Lung (tissue), 12 donors: ENCODE data around the gene PHYKPL. TPM values are rescaled to one million over a fixed set of nuclear protein-coding genes. Genes with fewer than 3 reads are reported as not detected.

Source experiments
- ATAC-seq: fragments of 200-7000 bp; cut with Tn5 transposase; one replicate; pipeline ENCODE4 v1.9.1; 2020; ENCODE audit warnings: moderate number of reproducible peaks; ENCODE audit not compliant: insufficient read depth, low FRiP score
- DNase-seq, 3 donors: peaks; one replicate each; pipeline ENCODE4 v3.0.0-alpha.2; 2013 to 2017
- H3K27ac ChIP-seq, 2 donors: one replicate each; pipeline ENCODE4 v1.5.1; 2013; ENCODE audit warnings: mild to moderate bottlenecking in 2 of 2, moderate library complexity in 2 of 2, control low read depth in 1 of 2, inconsistent platforms in 1 of 2, low read depth in 1 of 2, low read length in 1 of 2
- H3K27me3 ChIP-seq, 3 donors: one replicate each; pipeline ENCODE4 v1.5.1; 2013; ENCODE audit warnings: low read length in 2 of 3; ENCODE audit not compliant: control insufficient read depth in 3 of 3, insufficient read depth in 3 of 3
- H3K36me3 ChIP-seq, 4 donors: one replicate each; pipeline ENCODE4 v1.5.1; 2013; ENCODE audit warnings: low read length in 4 of 4, mild to moderate bottlenecking in 1 of 4, moderate library complexity in 1 of 4; ENCODE audit not compliant: control insufficient read depth in 4 of 4, insufficient read depth in 4 of 4
- H3K4me1 ChIP-seq, 5 donors: one replicate each; pipeline ENCODE4 v1.5.1; 2013; ENCODE audit warnings: low read length in 5 of 5, mild to moderate bottlenecking in 2 of 5, moderate library complexity in 1 of 5; ENCODE audit not compliant: control insufficient read depth in 5 of 5, insufficient read depth in 5 of 5
- H3K4me3 ChIP-seq: one replicate; pipeline ENCODE4 v1.5.1; 2013; ENCODE audit warnings: mild to moderate bottlenecking, control low read depth, moderate library complexity
- H3K9ac ChIP-seq, 2 donors: one replicate each; pipeline ENCODE4 v1.5.1; 2013; ENCODE audit warnings: low read length in 2 of 2, control low read depth in 1 of 2; ENCODE audit not compliant: insufficient read depth in 1 of 2
- H3K9me3 ChIP-seq, 4 donors: one replicate each; pipeline ENCODE4 v1.5.1; 2013; ENCODE audit warnings: low read length in 3 of 4, mild to moderate bottlenecking in 1 of 4, moderate library complexity in 1 of 4; ENCODE audit not compliant: control insufficient read depth in 4 of 4, insufficient read depth in 3 of 4
- CTCF ChIP-seq: IDR thresholded peaks from 2 replicates; pipeline ENCODE4 v1.5.1; 2012; ENCODE audit warnings: mild to moderate bottlenecking; ENCODE audit errors: control extremely low read depth, extremely low read depth
- WGBS, 2 donors: extraction: QIAGEN DNeasy Blood & Tissue Kit; methylation state at CpG; one replicate each; pipeline ENCODE4 v1.1.7; 2013; 5-methylcytosine and 5-hydroxymethylcytosine counted together
- polyA plus RNA-seq, 2 donors: library from polyadenylated mRNA; stranded (reverse); fragments of 200-250 nt; gene quantifications; one replicate each; pipeline ENCODE4 v1.2.1, GENCODE V29; 2013
- total RNA-seq, 2 donors: library from RNA; depleted of rRNA in 1 of 2; stranded (reverse); fragments of >200 nt in 1 of 2; gene quantifications; one replicate each; pipeline ENCODE4 v1.2.1, GENCODE V29; 2014 to 2021
- donor health status: control.
- donor health status: control.
- donor health status: Bipolar disorder and iron deficiency.
- donor health status: healthy.
- donor health status: DM: yes; HTN: yes; CAD: no.

Gene PHYKPL
- total and polyA plus RNA-seq, 4 donors: 49.7 to 100 (median 75.8) TPM

GRCh38 chr5:178223828-178224335 is 8.7 kb downstream of the PHYKPL start:
- Histone ChIP-seq H3K27me3 (no peaks in the 10 kb centered on the region), H3K9me3 (peaks cover 0 to 6% (median under 1%) of the 10 kb centered on the region in 4 donors), H3K4me3 (no peak overlapping the region), H3K27ac (no peak overlapping the region), H3K36me3 (peaks cover 2 to 39% (median 28%) of the 10 kb centered on the region in 4 donors), H3K4me1 (peaks cover 0 to 13% (median 5%) of the 10 kb centered on the region in 5 donors), H3K9ac (no peak overlapping the region)
- no peak for ATAC-seq
- 69 to 76% methylated on average over 13 of the region's 13 CpGs for WGBS, 2 donors
- peak; percentile 46 to 70 (median 63) for DNase-seq
- no peak for TF ChIP-seq CTCF

GRCh38 chr5:178223196-178223773 is 9.3 kb downstream of the PHYKPL start:
- H3K27me3 ChIP-seq: no peaks in the 10 kb centered on the region
- peaks cover 3 to 35% (median 25%) of the 10 kb centered on the region in 4 donors for H3K36me3 ChIP-seq
- TF ChIP-seq CTCF: no peak
- H3K4me3 ChIP-seq: no peak overlapping the region
- H3K9ac ChIP-seq: no peak overlapping the region
- no peak overlapping the region for H3K27ac ChIP-seq
- H3K4me1 ChIP-seq: peaks cover 0 to 13% (median 5%) of the 10 kb centered on the region in 5 donors
- DNase-seq (no peak), ATAC-seq (no peak)
- H3K9me3 ChIP-seq: peaks cover 0 to 6% (median under 1%) of the 10 kb centered on the region in 4 donors
- 78 to 83% methylated on average over 5 of the region's 5 CpGs for whole genome bisulfite sequencing, 2 donors

DNA sequence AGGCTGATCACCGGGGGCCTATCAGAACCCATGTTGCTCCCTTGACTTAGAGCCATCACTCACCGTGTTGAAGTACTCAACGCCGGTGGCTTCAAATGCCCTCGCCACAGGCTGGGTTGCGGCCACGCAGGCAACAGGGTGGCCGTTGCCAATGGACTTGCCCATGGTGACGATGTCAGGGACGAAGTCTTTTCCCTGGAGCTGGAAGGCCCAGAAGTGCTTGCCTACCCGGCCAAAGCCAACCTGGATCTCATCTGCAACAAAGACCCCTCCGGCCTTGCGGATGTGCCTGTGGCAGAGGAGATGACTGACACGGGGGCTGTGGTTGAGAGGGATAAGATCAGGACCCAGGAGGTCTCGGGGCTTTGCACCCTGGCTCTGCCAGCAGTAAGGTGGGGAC is 10.3 kb downstream of the PHYKPL start:
- H3K9me3 ChIP-seq: peaks cover 0 to 2% (median under 1%) of the 10 kb centered on the region in 4 donors
- H3K27me3 ChIP-seq: no peaks in the 10 kb centered on the region
- WGBS, 2 donors: 97% methylated on average over 15 of the region's 15 CpGs
- H3K36me3 ChIP-seq: peaks cover 4 to 27% (median 18%) of the 10 kb centered on the region in 4 donors
- no peak for TF ChIP-seq CTCF
- no peak for DNase-seq
- no peak for ATAC-seq
- H3K9ac ChIP-seq: no peak overlapping the region
- peaks cover 0 to 13% (median 5%) of the 10 kb centered on the region in 5 donors for H3K4me1 ChIP-seq
- H3K27ac ChIP-seq: no peak overlapping the region
- no peak overlapping the region for H3K4me3 ChIP-seq

DNA sequence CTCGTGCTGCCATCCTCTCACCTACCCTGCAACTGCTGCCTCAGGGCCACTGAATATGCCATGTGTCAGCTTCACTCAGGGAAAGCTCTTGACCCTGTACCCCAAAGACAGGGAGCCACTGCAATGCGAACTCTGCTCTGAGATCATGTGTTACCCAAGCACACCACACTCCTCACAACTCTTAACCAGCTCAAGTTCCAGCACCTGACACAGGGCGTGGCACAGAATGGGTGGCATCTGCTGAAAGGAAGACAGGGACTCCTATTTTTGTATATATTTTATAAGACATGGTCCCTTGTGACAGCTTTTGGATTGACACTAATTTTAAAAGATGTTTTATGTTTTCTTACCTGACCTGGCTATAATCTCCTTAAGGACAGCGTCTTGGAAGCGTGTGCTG is 10.7 kb downstream of the PHYKPL start:
- 76 to 78% methylated on average over 5 of the region's 5 CpGs for WGBS, 2 donors

More for the DNA sequence above, 10.7 kb downstream of the PHYKPL start:
- Histone ChIP-seq H3K36me3 (peaks cover 3 to 26% (median 18%) of the 10 kb centered on the region in 4 donors), H3K27me3 (no peaks in the 10 kb centered on the region), H3K27ac (no peak overlapping the region), H3K4me3 (no peak overlapping the region), H3K4me1 (peaks cover 0 to 13% (median 5%) of the 10 kb centered on the region in 5 donors), H3K9ac (no peak overlapping the region), H3K9me3 (peaks cover 0 to 2% (median 0%) of the 10 kb centered on the region in 4 donors)
- ATAC-seq: no peak
- no peak for TF ChIP-seq CTCF
- DNase-seq: no peak
